Dedifferentiated amniotic fluid mesenchymal stem cell (primary cell): ENCODE results near the gene RUNDC1.
"Not testable (repeated sequence)": the region's sequence is repeated elsewhere in the genome, so short reads cannot be mapped to it uniquely, and the experiment has no call there.

Experiments used
- DNase-seq: peaks from one replicate; pipeline ENCODE4 v3.0.0-alpha.2; 2016; ENCODE audit errors: extremely low spot score

RUNDC1 gene

DNA sequence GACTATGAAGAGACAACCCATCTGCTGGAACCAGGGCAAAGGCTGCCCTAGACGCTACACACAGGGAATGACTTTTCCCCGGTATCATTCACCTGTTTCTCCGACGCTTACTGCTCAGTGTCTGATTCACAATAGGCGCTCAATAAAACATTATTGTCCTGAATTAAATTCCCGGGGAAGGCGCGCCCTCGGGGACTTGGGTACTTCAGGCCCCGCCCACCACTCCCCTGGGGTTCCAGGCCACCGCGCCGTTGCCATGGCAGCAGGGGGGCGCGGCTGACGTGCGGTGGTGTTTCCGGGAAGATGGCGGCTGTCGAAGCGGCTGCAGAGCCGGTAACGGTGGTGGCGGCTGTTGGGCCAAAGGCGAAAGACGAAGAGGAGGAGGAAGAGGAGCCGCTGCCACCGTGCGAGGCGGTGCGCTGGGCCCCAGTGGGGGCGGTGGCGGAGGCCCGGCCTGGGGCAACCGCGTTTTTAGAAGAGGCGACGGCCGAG lies at the start of gene RUNDC1:
TSS of gene RUNDC1 (plus strand) at position 292 of the 492 bp plus-strand sequence. CDS start at position 304, 12 bp downstream.
- peak; percentile 80 for DNase-seq

DNA sequence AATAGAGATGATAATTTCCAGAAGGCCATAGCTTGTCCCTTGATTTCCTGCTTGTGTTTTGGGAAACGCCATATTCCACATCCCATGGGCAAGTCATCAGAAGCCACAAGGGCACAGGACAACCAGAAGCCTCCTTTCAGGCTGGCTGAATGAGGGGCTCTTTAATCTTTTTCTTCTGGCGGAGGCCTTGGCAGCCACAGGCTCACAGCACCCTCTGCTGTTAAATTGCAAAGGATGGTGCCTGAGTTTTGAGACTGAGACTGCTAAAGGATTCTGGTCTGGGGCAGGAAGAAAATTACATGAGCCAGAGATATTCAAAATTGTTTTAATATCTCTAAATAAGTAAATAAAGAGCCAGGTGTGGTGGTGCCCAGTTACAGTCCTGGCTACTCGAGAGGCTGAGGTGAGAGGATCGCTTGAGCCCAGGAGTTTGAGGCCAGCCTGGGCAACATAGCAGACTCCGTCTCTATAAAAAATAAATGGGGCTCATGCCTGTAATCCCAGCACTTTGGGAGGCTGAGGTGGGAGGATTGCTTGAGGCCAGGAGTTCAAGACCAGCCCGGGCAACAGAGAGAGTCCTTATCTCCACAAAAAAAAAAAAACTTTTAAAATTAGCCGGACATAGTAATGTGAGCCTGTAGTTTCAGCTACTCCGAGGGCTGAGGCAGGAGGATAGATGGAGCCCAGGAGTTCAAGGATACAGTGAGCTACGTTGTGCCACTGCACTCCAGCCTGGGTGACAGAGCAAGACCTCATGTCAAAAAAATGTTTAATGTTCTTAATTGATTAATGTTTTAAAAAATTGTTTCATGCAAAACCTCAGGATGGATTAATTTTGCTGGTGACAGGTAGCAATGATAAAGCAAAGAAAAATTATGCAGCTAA lies 42.4 kb upstream of the RUNDC1 start:
- DNase-seq: peak; percentile 61

DNA sequence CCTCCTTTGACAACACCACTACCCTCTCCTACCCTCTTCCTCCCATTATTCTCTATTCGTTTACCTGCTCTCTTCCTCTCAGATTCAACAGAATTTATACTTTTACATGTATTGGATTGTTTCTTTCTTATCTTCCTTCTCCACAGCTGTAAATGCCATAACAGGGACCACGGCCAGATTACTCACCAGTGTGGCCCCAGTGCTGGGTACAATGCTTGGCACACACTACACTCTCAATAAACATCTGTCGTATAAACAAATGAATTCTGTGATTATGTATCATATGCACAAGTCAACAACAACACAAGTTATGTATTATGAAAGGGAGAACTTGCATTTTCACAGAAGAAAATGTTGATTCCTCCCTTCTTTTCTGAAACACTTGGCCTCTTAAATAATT lies 36.2 kb upstream of the RUNDC1 start:
- DNase-seq: no peak

DNA sequence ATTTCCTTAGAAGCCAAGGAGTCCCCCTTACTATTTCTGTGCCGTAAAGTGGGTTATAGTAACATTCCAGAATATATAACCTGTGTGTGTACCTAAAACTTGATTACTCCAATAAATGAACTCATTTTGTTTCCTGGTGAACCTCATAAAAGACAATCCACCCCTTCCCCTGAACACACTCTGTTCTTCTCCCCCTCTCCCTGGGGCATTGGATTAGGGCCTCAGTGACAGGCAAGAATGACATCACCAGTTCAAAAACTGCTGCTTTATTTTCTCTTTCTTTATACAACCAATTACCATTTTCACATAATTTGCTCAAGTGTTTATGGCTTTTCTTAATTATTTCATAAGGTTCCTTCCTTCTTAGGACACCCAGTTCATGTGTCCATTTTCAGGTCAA lies 33.6 kb upstream of the RUNDC1 start:
- DNase-seq: no peak

DNA sequence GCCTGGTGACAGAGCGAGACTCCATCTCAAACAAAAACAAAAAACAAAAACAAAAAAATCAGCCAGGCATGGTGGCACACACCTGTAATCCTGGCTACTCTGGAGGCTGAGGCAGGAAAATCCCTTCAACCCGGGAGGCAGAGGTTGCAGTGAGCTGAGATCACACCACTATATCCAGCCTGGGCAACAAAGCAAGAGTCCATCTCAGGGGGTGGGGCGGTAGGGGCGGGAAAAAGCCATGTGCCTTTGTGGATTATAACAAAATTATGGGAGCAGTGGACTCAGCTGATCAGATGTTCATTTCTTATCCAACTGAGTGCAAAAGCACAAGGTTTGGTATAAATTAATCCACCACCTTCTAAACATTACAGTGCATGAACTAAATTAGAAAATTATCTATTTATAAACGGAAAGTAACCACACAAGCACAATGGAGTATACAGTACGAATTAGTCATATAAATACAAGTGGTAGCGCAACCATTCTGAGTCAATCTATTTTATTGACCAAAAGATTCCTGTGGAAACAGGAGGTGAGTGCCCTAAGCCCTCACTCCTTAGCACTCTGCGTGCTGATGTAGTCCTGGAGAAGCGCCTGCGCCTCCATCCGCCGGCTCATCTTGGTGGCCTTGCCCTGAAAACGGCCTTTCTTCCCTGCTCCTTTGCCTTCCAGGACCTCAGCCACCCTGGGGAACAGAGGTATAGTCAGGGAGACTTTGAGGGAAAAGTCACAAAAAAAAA lies 30.2 kb upstream of the RUNDC1 start:
- no peak for DNase-seq

DNA sequence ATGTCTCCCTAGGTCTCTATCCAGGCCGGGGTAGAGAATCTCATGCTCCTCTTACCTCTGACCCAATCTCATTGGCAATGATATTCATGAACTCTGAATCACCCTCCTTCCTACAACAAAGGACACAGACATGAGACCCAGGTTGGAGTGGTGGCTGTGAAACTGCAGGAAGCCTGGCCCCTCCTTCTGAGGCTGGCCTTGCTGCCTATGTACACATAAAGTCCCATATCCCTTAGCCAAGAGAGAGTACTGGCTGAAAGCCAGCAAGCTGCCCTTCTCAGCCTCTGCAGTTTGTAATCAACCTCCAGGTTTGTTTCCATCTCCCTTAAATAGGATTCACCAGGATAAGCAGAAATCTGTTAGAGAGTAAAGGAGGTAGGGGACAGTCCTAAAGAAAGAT lies 26.7 kb upstream of the RUNDC1 start:
- no peak for DNase-seq

DNA sequence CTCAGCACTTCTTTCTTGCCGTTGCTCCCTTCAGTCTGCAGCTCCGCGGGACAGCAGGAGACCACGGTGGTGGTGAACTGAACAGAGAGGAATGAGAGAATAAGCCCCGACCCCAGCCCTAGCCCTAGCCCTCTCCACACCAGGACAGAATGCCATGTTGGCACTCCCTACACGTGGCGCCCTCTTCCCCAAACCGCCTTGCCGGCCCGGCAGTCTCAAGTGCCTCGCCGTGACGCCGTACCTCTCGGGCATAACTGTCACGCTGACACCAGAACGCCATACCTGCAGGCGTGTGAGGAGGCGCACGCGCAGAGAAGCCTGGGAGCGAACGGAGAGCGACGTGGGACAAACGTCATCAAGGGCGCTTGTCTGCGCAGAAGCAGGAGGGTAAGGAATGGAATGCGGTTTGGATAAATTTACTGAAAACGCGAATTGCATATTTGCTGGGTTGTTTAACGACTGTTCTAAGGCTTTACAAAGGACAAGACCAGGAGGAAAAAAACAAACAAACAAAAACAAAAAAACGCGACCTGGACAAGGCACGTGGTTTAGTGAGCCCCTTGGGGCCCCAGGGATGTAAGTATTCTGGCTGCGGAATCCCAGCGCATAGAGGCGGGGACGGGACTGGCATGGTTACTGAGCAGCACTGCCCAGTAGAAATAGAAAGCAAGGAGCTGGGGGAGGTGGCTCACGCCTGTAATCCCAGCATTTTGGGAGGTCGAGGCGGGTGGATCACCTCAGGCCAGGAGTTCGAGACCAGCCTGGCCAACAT lies 16.0 kb upstream of the RUNDC1 start, which contains the start of gene AARSD1:
TSS of gene AARSD1 (minus strand) at position 294 of the 772 bp plus-strand sequence. CDS start at position 280, 14 bp downstream.
- peak; percentile 91 for DNase-seq

DNA sequence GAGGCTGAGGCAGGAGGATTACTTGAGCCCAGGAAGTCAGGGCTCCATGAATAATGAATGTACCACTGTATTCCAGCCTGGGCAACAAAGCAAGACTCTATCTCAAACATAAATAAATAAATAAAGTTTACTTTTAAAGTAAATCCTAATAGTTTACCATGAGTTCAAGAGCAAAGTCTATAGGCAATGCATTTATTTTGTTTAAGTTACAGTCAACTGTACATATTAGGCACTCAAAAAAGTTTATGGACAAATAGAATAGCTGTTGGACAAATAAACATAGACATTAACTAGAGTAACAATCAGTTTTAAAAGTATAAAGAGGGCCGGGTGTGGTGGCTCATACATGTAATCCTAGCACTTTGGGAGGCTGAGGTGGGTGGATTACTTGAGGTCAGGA lies 12.4 kb upstream of the RUNDC1 start:
- DNase-seq: no peak

DNA sequence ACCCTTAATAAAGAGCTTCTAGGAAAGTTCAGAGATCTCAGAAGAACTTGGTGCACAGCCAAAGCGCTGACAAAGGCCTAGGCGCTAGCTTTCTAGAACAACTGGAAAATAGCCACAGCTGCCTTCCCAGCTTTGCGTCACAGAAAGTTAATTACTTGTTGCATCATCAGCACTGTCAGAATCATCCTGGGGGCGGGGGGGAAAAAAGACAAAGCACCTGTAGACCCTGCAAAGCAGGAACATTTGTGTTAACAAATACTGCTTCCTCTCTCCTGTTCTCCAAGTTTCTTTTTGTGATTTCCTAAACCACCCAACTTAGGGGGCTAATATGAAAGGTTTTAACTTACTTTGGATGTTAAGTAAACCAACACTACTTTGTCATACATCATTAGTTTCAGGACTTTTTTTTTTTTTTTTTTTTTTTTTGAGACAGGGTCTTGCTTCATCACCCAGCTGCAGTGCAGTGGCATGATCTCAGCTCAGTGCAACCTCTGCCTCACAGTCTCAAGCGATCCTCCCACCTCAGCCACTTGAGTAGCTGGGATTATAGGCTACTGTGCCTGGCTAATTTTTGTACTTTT lies 11.3 kb upstream of the RUNDC1 start:
- no peak for DNase-seq

DNA sequence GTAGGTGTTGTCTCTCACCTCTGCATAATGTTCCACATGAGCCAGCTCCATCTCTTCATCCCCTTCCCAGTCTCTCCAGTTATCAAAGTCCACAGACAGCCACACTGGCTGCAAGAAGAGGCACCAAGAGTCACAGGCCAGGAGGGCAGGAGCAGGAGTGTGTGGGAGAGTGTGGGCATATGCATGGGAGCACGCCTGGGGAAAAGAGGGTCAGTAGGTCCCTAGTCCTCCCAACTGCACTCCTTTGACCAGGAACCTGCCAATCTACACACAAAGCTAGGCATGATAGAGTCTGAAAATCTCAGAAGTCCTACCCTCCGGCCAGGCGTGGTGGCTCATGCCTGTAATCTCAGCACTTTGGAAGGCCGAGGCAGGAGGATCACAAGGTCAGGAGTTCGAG lies 8.8 kb upstream of the RUNDC1 start:
- DNase-seq: no peak

DNA sequence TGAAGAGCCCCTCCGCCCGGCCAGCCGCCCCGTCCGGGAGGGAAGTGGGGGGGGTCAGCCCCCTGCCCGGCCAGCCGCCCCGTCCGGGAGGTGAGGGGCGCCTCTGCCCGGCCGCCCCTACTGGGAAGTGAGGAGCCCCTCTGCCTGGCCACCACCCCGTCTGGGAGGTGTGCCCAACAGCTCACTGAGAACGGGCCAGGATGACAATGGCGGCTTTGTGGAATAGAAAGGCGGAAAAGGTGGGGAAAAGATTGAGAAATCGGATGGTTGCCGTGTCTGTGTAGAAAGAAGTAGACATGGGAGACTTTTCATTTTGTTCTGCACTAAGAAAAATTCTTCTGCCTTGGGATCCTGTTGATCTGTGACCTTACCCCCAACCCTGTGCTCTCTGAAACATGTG lies 7.0 kb upstream of the RUNDC1 start:
- not testable (repeated sequence) for DNase-seq

DNA sequence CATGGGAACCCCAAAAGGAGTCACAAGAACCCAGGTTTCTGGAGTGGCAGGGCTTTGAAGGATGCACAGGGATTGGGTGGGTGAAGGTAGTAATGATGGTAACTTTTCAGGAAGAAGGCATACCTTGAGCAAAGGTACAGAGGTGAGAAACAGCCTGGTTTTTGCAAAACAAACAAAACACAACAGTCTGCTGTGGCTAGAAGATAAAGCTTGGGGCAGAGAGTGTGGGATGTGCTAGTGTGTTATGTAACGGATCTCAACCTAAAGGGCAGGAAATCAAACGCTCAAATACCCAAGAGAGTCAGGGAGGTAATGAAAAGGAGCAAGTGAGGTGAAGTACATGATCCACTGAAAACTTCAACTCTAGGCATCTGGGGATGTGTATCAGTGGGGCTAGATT lies 5.1 kb upstream of the RUNDC1 start:
- DNase-seq: no peak

DNA sequence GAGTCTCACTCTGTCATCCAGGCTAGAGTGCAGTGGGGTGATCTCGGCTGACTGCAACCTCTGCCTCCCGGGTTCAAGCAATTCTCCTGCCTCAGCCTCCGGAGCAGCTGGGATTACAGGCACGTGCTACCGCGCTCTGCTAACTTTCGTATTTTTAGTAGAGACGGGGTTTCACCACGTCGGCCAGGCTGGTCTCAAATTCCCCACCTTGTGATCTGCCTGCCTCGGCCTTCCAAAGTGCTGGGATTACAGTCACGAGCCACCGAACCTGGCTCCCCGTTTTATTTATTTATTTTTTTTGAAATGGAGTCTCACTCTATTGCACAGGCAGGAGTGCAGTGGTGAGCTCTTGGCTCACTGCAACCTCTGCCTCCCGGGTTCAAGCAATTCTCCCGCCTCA lies 4.7 kb upstream of the RUNDC1 start:
- not testable (repeated sequence) for DNase-seq

DNA sequence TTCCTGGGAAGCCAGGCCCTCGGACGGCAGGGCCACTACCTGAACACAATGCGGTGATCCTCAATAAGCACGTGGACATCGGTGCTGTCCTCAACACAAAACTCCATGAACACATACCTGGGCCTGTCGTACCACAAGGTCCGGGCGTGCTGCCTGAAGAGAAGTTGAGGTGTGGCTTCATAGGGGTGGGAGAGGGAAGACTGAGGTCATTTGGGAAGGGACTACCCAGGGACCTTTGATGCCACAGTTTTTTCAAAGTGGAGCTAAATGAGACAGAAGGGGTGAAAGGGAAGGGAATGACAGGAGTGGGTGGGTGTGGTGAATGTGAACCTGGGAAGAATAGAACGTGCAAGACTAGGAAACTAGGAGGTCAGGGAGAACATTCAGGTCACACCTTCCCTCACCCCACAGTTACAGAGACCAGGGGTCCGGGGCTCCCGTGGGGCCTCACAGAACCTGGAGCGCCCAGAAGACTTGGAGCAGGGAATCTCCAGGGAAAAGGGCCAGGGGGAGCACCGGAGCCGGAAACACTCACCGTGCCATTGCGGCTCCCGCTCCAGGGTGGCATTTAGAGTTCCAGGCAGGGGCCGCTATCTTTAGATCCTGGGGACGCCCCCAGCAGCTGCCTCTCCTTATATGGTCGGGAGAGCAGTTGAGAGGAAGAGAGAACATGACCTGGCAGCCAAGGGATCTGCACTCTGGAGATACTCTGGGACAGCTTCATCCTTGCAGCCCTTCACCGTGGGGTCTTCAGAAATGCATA lies 673 bp upstream of the RUNDC1 start, which contains the start of gene PTGES3L:
TSS of gene PTGES3L (minus strand) at position 570 of the 763 bp plus-strand sequence. CDS start at position 543, 27 bp downstream.
- no peak for DNase-seq

DNA sequence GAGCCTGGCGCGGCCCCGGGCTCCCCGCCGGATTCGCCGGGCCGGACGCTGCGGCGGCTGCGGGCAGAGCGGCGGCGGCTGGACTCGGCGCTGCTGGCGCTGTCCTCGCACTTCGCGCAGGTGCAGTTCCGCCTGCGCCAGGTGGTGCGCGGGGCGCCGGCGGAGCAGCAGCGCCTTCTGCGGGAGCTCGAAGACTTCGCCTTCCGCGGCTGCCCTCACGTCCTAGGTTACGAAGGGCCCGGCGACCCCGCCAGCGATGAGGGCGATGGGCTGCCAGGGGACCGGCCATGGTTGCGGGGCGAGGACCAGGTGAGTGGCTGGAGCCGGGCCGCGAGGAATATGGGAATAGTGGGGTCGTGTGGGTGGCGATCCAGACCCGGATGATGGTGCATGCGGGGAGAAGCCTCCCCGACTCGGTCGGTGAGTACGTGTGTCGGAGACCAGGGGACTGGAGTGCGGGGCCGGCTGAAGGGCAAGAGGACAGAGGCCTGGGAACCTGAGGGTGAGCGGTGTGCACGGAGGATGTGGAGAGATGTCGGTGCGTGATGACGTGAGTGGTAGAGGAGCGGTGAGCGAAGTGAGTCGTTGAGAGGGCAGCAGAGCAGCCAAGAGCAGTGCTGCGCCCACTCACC lies 517 bp downstream of the RUNDC1 start:
- peak; percentile 55 for DNase-seq

DNA sequence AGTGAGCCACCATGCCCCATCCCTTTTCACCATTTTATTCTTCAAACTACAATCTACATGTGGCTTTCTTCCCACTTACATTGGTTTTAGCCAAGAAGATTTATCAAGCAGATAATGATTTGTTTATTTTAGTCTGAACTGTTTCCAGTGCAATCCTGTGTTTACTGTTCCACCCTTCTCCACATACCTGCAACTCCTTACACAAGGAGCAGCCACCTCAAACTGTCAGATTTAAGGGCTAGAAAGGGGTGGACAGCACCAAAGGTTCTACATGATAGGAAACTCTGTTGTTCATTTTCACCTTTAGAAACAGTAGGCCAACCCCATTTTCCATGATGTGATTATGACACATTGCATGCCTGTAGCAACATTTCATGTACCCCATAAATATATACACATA lies 1.9 kb downstream of the RUNDC1 start:
- DNase-seq: no peak

DNA sequence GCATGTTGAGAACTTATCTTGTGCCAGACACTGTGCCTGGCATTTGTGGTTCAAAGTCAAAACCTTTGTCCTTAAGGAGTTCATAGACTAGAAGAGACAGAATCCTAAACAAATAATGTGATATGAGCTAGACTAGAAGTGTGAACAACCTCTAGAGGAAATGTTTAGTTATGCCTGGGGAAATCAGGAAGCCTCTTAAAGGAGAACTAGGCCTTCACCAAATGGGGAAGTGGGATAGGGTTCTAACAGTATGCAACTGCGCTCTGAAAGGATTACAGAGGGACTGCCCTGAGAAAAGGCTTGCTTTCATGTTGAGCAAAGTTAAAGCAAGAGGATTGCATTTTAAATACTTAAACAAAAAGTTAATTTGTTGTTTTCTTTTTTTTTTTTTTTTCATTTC lies 4.9 kb downstream of the RUNDC1 start:
- DNase-seq: no peak

DNA sequence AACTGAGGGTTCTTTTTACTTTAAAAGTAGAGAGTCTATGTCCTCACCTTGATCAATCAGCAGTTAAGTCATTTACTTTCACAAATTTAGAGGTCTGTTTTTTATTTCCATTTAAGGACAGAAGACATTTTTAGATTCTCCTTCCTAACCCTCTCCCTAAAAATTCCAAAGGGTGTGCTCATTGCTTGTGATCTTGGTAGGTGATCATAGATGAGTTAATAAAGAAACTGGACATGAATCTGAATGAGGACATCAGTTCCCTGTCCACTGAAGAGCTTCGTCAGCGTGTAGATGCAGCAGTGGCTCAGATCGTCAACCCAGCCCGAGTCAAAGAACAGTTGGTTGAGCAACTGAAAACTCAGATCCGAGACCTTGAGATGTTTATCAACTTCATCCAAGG lies 8.8 kb downstream of the RUNDC1 start:
- DNase-seq: no peak

DNA sequence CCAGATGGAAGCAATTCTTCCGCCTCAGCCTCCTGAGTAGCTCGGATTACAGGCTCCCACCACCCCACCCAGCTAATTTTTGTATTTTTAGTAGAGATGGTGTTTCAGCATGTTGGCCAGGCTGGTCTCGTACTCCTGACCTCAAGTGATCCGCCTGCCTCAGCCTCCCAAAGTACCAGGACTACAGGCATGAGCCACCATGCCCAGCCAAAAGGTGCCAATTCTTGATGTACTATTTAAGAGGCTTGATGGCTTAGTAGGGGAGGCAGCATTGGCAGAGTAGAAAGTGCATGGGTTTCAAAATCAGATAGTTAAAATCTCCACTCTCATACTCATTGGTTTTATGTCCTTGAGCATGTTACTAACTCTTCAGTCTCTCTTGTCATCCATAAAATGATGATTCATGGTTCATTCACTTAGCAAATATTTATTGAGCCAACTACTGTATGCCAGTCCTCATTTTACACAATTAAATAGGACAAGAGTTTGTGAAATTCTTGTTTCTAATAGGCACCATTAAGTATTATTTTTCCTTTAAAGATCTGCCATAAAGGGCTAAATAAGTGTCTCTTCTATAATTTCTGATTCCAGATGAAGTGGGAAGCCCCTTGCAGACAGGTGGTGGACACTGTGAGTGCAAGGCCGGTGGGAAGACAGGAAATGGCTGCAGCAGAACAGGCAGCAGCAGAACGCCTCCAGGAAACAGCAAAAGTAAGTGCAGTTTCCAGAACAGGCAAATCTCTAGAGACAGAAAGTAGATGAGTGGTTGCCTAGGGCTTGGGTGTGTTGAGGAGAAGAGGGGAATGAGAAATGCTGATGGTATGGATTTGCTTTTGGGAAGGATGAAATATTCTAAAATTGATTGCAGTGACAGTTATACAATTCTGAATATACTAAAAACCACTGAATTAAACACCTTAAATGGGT lies 9.6 kb downstream of the RUNDC1 start:
- DNase-seq: no peak
